GM21576 (cell line): ENCODE results near the gene TOP3B.
"Not testable (repeated sequence)": the region's sequence is repeated elsewhere in the genome, so short reads cannot be mapped to it uniquely, and the experiment has no call there.

Experiments
- ATAC-seq: cut with Tn5 transposase; IDR thresholded peaks from one replicate; pipeline ENCODE4 v1.9.1; 2021; ENCODE audit warnings: mild to moderate bottlenecking, moderate library complexity; ENCODE audit not compliant: unreplicated experiment

TOP3B gene

GRCh38 chr22:21927174-21927823 is 55.3 kb downstream of the TOP3B start:
- ATAC-seq, result no peak

- ATAC-seq, result no peak
Measured at GRCh38 chr22:21926728-21927127, 55.9 kb downstream of the TOP3B start.

DNA sequence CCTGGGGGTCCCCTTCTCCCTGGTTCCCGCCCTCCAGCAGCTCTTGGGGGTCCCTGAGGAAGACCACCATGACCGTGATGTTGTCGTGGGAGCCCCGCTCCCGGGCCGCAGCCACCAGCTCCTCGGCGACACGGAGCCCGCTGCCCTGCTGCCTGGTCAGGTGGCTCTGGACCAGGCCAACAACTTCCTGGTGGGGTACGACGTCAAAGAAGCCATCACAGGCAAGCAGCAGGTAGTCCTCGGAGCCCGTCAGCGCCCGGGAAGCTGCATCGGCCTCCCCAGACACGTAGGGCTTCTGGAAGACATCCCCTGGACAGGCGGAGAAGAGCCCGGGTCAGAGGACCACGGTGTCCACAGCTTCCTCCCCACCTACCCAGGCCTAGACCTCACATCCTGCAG is 59.4 kb downstream of the TOP3B start:
- ATAC-seq, result no peak

- no peak for ATAC-seq
Measured at GRCh38 chr22:21922370-21923162, 60.0 kb downstream of the TOP3B start.

GRCh38 chr22:21921729-21922128 is 60.9 kb downstream of the TOP3B start:
- no peak for ATAC-seq

DNA sequence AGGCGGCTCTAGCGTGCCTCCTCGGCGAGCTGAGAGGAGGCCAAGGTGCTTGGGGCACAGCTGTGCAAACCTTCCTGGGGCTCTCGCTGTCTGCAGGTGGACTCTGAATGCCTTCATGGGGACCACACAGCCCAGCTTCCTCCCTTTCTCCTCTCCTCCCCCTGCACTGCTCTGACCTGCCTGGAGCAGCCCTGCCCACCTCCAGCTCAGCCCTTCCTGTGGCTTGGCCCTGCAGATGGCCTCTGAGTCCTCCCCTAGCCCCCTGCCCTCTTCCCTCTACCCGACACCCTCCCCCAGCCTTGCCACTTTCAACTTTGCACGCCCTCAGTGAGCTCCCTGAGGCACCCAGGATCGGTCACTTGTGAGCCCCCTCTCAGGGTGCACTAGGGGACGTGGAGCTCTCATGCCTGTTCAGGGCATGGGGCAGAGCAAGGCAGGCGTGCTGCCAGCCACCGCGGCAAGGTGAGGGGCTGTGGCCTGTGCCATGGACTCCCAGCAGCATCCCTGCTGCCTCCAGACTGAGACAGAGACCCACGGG is 61.3 kb downstream of the TOP3B start:
- no peak for ATAC-seq

DNA sequence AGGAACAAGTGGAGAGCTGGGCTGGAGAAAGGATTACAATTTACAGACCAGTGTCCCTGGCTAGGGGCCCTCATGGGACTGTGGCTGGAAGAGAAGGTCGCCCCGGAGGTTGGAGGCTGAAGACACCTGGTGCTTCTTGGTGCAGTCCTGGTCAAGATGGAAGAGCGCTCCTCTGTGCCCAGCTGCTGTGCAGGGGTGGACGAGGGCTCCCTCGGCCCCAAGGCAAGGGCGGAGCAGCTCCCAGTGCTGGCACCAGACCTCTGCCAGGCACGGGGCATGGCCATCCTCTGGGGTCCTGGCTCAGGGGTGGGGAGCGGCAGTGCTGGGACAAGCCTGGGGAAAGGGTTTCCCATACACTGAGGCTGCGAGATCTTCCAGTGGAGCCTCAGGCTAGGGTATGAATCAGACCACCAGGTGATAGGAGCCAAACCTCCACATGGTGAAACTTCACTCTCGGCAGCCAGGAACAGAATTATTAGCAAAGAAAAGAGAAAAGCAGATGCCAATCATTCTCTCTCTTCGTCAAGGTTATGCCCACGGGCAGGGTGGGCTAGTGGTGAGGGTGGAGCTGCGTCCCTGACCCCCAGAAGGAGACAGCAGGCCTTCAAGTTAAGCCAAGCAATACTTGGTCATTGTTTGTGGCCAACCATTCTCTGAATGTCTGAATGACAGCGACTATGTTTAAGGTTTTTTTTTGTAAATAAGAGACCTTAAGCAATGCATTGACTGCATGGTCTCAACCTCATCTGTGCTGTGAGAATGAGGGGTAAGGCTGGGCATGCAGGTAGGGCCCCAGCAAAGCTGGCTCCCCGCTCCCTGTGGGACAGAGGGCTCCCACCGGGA is 62.0 kb downstream of the TOP3B start:
- ATAC-seq, result no peak

DNA sequence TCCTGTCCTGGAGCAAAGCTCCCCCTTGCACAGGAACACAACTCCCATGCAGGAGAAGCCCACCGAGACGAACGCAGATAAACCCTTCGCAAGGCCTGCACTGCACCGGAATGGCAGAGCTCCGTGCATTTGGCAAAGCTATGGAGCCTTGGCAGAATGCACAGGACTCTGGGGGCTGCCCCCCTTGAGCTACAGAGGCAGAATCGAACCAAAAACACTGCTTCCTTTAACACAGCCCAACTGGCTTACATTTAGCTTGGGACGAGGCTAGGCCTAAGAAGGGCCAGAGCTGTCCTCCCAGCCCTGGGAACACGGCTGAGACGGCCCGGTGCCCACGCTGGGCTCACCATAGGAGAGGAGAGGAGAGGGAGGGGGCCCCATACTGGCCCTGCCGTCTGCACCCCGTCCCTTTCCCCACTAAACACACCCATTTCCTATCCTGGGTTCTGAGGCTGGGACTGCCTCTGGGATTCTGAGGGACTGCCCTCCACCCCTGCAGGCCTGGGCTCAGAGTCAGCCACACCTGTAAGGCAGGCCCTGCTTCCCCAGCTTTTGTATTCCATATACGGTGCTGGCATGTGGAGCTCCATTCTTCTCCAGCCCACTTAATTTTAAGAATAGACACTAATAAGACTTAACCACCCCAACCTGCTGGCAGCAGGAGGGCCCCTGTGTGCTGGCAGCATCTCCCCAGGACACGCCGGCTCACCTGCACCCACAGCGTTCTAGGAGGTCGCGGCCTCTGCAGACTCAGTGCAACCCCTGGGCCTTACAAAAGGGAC is 62.9 kb downstream of the TOP3B start:
- ATAC-seq, result no peak

DNA sequence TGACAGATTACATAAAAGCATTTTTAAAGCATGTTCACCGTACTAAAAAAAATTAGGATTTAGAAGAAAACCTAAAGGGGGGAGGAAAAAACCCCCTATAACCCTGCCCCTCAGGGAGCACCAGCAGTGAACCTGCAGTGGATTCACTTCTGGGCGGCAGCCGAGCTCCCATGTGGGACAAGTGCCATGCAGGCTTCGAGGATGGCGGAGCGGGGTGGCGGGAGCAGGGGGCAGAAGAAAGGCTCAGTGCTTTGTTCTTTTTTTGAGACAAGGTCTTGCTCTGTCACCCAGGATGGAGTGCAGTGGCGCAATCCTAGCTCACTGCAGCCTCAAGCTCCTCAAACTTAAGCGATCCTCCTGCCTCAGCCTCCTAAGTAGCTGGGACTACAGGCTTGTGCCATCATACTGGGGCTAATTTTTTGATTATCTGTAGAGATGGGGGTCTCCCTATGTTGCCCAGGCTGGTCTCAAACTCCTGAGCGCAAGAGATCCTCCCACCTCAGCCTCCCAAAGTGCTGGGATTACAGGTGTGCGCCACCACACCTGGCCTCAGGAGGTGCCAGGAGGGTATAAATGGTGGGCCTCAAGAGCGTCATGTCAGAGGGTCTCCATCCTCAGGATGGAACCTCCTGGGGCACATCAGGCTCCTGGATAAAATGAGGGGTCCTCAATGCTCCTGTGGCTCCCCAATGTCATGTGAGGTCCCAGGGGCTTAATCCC is 64.0 kb downstream of the TOP3B start:
- ATAC-seq, result no peak

DNA sequence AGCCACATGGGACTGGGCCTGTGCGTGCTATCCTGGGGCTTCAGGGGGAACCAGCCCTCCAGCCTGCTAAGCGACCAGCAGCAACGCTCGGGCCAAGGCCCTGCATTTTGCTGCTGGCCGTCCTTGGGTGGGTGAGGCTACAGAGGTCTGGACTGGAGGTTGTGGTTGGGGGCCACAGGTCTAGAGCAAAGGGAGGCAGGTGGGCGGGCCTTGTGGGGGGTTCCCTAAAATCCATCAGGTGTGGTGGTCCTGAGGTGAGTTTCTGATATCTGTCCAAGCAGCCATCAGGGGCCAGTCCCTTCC is 64.7 kb downstream of the TOP3B start:
- no peak for ATAC-seq

DNA sequence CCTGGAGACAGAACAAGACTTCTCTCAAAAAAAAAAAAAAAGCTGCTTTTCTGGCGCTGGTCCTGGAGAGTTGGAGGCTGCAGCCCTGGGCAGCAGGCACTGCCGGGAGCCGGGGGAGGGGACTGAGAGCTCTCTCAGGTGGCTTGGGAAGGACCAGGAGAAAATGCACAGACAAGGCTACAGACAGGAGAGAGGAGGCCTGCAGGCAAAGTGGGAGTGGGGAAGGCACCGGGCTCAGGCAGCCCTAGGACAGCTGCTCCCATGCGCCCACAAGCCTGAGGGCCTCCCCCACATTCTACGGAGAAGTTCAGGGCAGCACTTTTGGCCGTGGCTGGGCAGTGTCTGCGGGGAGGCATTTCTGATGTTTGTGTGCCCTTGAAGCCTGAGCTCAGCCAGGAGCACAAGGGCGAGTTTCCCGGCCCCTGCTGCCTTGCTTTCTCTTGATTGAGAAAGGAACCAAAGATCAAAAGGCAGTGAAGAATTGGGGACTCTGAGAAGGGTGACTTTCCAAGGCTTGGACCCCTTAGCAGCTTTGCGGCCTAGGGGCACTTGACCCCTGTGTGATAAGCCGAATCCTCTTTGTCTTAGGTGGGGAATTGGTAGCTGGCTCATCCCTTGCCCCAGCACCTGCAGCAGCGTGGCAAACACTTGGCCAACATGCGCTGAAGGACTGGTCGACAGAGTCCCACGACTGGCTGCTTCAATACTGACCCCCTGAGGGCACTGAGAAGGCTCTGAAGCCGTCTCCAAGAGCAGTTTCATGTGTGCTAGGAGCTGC is 65.2 kb downstream of the TOP3B start:
- ATAC-seq, result no peak

GRCh38 chr22:21916309-21916918 is 66.2 kb downstream of the TOP3B start:
- ATAC-seq, result no peak

DNA sequence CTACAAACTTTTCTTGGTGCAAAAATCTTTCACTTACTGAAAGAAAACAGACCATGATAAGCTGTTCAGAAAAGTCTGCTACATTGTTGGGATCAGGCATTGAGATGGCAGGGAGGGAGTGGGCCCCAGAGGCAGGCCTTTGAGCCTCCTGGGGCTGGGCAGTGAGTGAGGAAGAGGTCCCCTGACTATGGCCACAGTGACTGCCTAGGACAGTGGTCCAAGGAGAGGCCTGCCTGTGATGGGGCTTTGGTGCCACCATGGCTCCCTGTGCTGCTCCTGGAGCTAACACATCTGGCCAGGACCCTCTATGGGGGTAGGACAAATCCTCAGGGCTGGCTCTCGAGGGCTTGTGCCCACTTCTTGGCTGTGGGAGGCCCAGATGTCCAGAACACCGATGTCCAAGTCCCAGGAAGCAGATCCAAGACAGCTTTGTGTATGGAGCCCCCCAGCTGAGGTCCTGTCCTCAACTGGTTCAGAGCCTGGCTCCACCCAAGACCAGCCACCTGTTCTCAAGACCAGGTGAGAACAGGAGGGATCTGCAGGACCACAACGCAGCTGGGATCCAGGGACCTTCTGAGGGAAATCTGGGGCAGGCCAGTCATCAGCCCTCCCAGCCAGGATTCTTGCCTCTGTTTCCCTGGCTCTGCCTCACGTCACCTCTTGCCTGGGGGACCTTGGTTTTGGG is 66.8 kb downstream of the TOP3B start:
- no peak for ATAC-seq

GRCh38 chr22:21914033-21914642 is 68.4 kb downstream of the TOP3B start:
- not testable (repeated sequence) for ATAC-seq

GRCh38 chr22:21910367-21910766 is 72.2 kb downstream of the TOP3B start:
- ATAC-seq, result not testable (repeated sequence)

- no peak for ATAC-seq
Measured at GRCh38 chr22:21909871-21910270, 72.7 kb downstream of the TOP3B start.

DNA sequence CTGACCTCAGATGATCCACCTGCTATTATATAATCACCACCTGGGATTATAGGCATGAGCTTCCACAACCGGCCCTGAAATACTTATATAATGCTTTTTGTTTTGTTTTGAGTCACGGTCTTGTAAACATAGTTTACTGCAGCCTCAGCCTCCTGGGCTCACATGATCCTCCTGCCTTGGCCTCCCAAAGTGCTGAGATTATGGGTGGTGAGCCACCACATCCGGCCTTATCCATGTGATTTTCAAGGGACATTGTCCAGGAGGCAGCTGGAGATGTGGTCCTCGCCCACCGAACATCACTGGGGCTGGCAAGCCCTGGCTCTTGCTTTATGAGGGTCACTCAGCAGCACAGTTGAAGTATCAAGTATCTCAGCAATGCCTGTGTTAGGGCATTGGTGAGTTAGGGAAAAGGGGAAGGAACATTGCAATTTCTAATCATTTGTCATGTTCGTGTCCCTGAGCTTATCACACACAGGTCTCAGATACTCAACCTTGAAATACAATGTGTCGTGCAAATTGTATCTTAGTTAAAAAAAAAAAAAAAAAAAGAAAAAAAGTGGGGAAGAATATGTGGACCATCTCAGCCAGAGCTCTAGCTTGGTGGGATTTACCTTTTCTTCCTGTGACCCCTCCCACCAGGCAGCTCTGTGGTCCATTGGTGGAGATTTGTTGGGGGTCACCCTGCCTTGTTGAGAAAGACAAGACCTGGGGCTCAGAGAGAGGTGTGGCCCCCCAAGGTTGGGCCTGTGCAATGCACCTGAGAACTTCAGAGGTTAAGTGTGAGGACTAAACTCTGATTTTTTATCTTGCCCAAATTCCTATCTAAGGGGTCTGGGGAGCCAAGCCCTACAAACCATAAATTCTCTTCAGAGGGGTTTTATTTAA is 74.7 kb downstream of the TOP3B start:
- ATAC-seq, result no peak
